GM12864 (cell line): Measurements from ENCODE around the gene GP1BA.
A peak's percentile ranks its signal among the peaks of the same experiment; 100 is the strongest.
"Not testable (repeated sequence)": the region's sequence is repeated elsewhere in the genome, so short reads cannot be mapped to it uniquely, and the experiment has no call there.

Source experiments
- DNase-seq: peaks from one replicate; pipeline ENCODE4 v3.0.0-alpha.2; 2011; ENCODE audit warnings: low read depth
- H3K4me3 ChIP-seq: 2 replicates; pipeline ENCODE4 v1.5.1; 2011; ENCODE audit warnings: mild to moderate bottlenecking, low read depth, low read length, control low read depth
- TF ChIP-seq, protein P1 (sequence below): IDR thresholded peaks from 2 replicates; pipeline ENCODE4 v1.5.1; 2011; ENCODE audit warnings: low read depth, mild to moderate bottlenecking, moderate library complexity, low read length, control low read depth, inconsistent platforms; ENCODE audit errors: missing control alignments

GP1BA gene

DNA sequence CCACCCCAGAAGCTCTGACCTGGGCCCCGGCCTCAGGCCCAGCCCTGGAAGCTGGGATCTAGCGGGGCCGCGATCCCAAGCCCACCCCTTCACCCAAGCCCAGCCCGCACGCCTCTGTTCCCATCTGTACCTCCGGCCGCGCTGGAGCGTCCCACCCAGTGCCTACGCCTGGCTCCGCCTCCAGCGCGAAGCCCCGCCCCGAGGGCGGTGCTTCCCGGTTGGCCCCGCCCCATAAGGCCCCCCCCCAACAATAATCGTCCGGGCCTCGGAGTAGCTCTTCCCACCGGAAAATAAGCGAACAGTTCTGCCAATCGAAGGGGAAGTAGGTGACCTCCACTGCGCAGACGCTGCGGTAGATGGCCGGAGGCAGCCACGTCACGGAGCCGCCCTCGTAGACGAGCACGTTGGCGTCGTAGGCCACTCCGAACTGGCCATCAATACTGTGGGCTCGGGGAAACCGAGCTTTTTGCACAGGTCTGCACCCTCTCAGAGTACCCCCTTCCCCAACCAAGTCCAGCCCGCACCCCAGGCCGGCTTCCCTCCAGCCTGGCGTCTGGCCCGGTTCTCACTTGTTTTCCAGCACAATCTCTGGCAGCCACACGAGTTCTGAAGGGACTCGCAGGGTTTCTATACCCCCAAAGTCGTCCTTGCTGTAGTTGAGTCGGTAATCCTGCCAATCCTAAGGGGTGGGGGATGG, 30.3 kb upstream of the GP1BA start:
- no peak for DNase-seq
- H3K4me3 ChIP-seq, result no peak overlapping the region

DNA sequence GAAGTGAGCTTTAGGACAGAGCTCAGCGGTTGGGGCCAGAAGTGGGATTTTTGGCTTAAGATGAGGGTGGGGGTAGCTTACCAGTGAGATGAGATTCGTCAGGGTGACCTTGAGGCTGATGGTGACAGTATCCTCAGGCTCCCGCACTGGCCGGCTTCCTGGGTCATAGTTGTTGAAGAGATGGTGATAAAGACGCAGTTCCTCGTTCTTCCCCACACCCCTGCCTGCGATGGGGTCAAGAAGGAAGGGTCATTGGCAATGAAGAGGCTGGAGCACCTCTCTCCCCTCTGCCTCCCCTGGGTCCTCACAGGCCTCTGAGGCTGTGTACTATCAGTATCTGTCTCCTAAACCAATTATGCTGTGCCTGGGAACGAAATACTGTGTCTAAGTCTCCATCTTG, 29.5 kb upstream of the GP1BA start:
- DNase-seq, result no peak
- TF ChIP-seq, protein P1, sequence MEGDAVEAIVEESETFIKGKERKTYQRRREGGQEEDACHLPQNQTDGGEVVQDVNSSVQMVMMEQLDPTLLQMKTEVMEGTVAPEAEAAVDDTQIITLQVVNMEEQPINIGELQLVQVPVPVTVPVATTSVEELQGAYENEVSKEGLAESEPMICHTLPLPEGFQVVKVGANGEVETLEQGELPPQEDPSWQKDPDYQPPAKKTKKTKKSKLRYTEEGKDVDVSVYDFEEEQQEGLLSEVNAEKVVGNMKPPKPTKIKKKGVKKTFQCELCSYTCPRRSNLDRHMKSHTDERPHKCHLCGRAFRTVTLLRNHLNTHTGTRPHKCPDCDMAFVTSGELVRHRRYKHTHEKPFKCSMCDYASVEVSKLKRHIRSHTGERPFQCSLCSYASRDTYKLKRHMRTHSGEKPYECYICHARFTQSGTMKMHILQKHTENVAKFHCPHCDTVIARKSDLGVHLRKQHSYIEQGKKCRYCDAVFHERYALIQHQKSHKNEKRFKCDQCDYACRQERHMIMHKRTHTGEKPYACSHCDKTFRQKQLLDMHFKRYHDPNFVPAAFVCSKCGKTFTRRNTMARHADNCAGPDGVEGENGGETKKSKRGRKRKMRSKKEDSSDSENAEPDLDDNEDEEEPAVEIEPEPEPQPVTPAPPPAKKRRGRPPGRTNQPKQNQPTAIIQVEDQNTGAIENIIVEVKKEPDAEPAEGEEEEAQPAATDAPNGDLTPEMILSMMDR, result no peak
- H3K4me3 ChIP-seq, result no peak overlapping the region

More for the DNA sequence above, 30.3 kb upstream of the GP1BA start:
- TF ChIP-seq, protein P1, result no peak

DNA sequence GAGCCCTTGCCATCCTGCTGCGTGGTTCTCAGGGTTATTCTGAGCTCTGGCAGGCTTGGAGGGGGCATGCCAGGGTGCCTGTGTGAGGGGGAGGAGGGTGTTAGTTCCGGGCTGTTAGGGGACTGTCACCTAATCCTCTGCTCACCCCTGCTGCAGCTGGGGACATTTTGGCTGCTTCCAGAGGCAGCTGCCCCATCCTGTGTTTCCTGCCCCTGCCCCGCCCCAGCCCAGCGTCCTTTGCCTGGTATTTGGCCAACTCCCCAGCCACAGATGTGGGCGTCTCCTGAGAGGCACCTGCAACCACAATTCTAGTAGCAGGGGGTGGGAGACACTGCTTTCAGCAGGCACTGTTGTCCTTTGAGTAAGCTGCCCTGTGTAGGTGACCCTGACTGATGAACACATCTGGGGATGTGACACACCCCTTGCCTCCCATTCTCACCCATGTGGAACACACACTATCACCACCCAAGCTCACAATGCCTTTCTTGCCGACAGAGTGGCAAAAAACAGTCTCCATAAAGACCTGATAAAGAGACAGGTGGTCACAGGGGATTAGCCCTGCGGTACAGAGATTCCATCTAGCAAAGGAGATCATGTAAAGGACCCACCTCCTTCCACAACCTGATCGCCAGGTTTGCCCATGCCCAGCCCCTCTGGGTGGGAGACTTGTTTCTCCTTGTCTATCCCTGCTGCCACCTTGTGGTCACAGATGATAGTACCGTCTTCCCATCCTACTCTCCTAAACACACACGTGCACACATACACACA, 28.8 kb upstream of the GP1BA start, which contains the start of gene CHRNE:
CHRNE (minus strand) TSS at position 48 of the 768 bp plus-strand sequence; CDS start at position 13, 35 bp downstream.
- DNase-seq, result peak; percentile 64
- TF ChIP-seq, protein P1, result peak; percentile 87
- no peak within 1 kb of the TSS for H3K4me3 ChIP-seq

DNA sequence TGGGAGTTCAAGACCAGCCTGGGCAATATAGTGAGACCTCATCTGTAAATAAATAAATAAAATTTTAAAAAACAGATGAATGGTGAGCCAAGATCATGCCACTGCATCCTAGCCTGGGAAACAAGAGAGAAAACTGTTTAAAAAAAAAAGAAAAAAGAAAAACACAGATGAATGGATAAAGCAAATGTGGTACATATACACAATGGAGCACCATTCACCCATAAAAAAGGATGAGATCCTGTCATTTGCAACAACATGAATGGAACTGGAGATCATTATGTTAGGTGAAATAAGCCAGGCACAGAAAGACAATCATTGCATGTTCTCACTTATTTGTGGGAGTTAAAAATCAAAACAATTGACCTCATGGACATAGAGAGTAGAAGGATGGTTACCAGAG, 25.4 kb upstream of the GP1BA start:
- not testable (repeated sequence) for DNase-seq, H3K4me3 ChIP-seq

DNA sequence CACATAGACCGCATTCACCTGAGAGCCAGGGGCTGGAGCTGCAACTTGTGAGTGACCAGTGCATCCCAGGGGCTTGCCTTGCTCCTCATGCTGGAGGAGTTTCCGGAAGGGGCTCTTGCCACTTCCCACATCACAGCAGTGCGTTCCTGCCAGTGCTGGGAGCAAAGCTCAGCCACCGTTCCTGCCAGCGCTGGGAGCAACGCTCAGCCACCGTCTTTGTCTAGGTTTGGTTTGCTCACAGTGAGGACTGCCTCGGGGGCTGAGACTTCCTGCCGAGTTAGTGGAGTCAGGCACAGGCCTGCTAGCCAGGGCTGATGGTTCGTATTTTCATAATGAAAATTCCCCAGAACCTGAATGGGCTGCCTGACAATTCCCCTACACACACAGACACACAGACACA, 23.8 kb upstream of the GP1BA start:
- no peak for DNase-seq
- TF ChIP-seq, protein P1, result no peak
- H3K4me3 ChIP-seq, result no peak overlapping the region

DNA sequence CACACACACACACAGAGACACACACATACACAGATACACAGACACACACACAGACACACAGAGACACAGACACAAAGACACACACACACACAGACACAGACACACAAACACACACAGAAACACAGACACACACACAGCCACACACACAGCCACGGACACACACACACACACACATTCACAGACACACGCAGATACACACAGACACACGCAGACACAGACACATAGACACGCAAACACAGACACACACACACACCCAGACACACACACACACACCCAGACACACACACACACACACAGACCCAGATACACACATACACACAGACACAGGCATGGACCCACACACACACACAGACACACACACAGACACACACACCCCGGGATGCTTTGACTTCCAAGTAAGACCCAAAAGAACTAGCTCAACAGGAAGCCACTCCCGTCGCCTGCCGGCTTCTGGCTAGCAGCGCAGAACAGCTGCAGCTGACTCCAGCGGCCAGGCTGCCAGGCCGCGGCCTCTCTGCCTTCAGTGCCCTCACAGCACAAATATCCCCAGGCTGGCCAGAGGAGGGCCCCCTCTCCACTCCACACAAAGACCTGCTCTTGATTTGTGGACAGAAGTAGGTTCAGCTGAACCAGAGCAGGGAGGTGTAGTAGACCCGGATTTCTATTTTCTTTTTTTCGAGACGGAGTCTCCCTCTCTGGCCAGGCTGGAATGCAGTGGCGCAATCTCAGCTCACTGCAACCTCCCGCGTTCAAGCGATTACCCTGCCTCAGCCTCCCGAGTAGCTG, 23.2 kb upstream of the GP1BA start:
- DNase-seq, result peak; percentile 37
- H3K4me3 ChIP-seq, result no peak overlapping the region
- TF ChIP-seq, protein P1, result peak; percentile 76

DNA sequence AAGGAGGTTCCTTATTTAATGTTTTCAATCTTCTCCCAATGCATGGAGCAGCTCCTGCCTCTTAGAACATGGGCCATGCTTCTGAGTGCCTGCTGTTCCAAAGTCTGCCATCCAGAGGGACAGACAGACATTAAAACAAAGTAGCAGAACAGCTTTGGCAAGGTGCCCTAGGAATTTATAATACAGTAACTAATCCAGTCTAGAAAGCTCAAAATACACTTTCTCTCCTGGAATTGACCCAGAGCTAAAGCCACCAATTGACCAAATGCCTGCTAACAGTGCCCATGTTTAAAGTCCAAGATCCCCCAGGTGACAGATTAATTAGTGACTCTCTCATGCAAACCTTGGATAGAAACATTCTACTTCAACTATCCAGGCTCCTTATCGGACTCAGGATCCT, 18.1 kb upstream of the GP1BA start:
- no peak for DNase-seq
- TF ChIP-seq, protein P1, result no peak
- no peak overlapping the region for H3K4me3 ChIP-seq

DNA sequence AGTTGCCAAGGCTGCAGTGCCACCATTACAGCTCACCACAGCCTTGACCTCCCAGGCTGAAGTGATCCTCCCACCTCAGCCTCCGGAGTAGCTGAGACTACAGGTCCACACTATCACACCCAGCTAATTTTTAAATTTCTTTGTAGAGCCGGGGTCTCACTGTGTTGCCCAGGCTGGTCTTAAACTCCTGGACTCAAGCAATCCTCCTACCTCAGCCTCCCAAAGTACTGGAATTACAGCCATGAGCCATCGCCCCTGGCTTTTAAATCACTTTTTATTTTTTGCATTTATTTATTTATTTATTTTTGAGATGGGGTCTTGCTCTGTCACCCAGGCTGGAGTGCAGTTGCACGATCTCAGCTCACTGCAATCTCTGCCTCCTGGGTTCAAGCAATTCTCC, 17.5 kb upstream of the GP1BA start:
- not testable (repeated sequence) for H3K4me3 ChIP-seq, DNase-seq
